A549 (cell line): ENCODE data around the gene UBE2S. TPM values are rescaled to one million over a fixed set of nuclear protein-coding genes. Genes with fewer than 3 reads are reported as not detected.

Source experiments
- ATAC-seq, 2 experiments: fragments of 200-7000 bp in 1 of 2; fragments of >200 bp in 1 of 2; cut with Nextera tagmentation in 1 of 2; cut with Tn5 transposase in 1 of 2; 3 replicates each; pipeline versions ENCODE4 v1.8.0 to v1.9.1; 2018 to 2020; ENCODE audit warnings: mild to moderate bottlenecking in 1 of 2, moderate library complexity in 1 of 2
- CTCF ChIA-PET: fragments of 300-600 bp; sonication (Branson Sonifier 250); formaldehyde crosslinking; extraction: SDS; loops from one replicate; lab custom pipeline; 2021; ENCODE audit warnings: antibody characterized with exemption, inconsistent platforms; lab: Yijun Ruan, JAX
- POLR2A ChIA-PET: fragments of 350-600 bp; formaldehyde crosslinking; extraction: SDS; loops from one replicate; lab custom pipeline; 2021; ENCODE audit warnings: antibody characterized with exemption, inconsistent platforms; lab: Yijun Ruan, JAX
- DNase-seq, 2 experiments: peaks; one replicate each; pipeline versions ENCODE4 v3.0.0 to v3.0.0-alpha.2; 2011 to 2016; ENCODE audit warnings: low read depth in 1 of 2, low spot score in 1 of 2
- FAIRE-seq: peaks from 2 replicates; lab custom pipeline; 2011; peaks lifted over from hg19 to GRCh38; lab: Jason Lieb, UNC
- H3K27ac ChIP-seq, 2 experiments: fragments of >200 bp; sonication (Bioruptor Twin); formaldehyde crosslinking; 3 replicates each; pipeline ENCODE4 v1.5.1; 2016 to 2017
- H3K4me1 ChIP-seq: fragments of >200 bp; sonication (Bioruptor Twin); formaldehyde crosslinking; 3 replicates; pipeline ENCODE4 v1.6.1; 2016
- H3K4me2 ChIP-seq: fragments of >200 bp; sonication (Bioruptor Twin); formaldehyde crosslinking; 3 replicates; pipeline ENCODE4 v1.6.1; 2016
- H3K4me3 ChIP-seq: fragments of >200 bp; sonication (Bioruptor Twin); formaldehyde crosslinking; 3 replicates; pipeline ENCODE4 v1.5.1; 2016
- H3K9me3 ChIP-seq: fragments of >200 bp; sonication (Bioruptor Twin); formaldehyde crosslinking; 3 replicates; pipeline ENCODE4 v1.6.1; 2016
- CBX8 ChIP-seq: fragments of 200-600 bp; sonication (generic); IDR thresholded peaks from 2 replicates; pipeline ENCODE4 v1.6.1; 2016
- EHF ChIP-seq: fragments of 250-450 bp; sonication (Bioruptor Pico); IDR thresholded peaks from 2 replicates; pipeline ENCODE4 v1.5.0; 2020; ENCODE audit warnings: mild to moderate bottlenecking
- ESRRA ChIP-seq: fragments of 150-350 bp; IDR thresholded peaks from 2 replicates; pipeline ENCODE4 v1.6.1; 2014; ENCODE audit warnings: mild to moderate bottlenecking, low read length, borderline replicate concordance
- FOSL2 ChIP-seq, 2 experiments: fragments of 450-650 bp in 1 of 2; fragments of >200 bp in 1 of 2; sonication (Bioruptor Twin) in 1 of 2; formaldehyde crosslinking; IDR thresholded peaks; 2 replicates each; pipeline versions ENCODE4 v1.5.0 to v1.6.1; 2016 to 2020; ENCODE audit warnings: mild to moderate bottlenecking in 1 of 2, moderate library complexity in 1 of 2
- GATA3 ChIP-seq: IDR thresholded peaks from 2 replicates; pipeline ENCODE4 v1.6.1; 2012; ENCODE audit warnings: borderline replicate concordance
- HEYL ChIP-seq: fragments of 250-450 bp; sonication (Bioruptor Pico); IDR thresholded peaks from 2 replicates; pipeline ENCODE4 v1.8.0; 2021; ENCODE audit warnings: mild to moderate bottlenecking, moderate library complexity
- HOXB5 ChIP-seq: fragments of 250-450 bp; sonication (Bioruptor Pico); IDR thresholded peaks from 2 replicates; pipeline ENCODE4 v1.5.0; 2020; ENCODE audit warnings: mild to moderate bottlenecking, moderate library complexity
- JUN ChIP-seq, 2 experiments: fragments of >200 bp; sonication (Bioruptor Twin); formaldehyde crosslinking; IDR thresholded peaks; 2 replicates in 1 of 2; 3 replicates in 1 of 2; pipeline ENCODE4 v1.6.1; 2016 to 2017
- KDM5A ChIP-seq: fragments of 200-600 bp; sonication (generic); IDR thresholded peaks from 2 replicates; pipeline ENCODE4 v1.6.1; 2016; ENCODE audit warnings: antibody characterized with exemption, mild to moderate bottlenecking
- MYC ChIP-seq: IDR thresholded peaks from 2 replicates; pipeline ENCODE4 v1.6.1; 2012; ENCODE audit warnings: mild to moderate bottlenecking, inconsistent platforms, low read length, improper control_type of control experiment, borderline replicate concordance
- NR3C1 ChIP-seq: fragments of >200 bp; sonication (Bioruptor Twin); formaldehyde crosslinking; IDR thresholded peaks from 3 replicates; pipeline ENCODE4 v1.6.1; 2017
- POLR2AphosphoS2 ChIP-seq: conservative IDR thresholded peaks from 2 replicates; pipeline ENCODE4 v1.6.1; 2012; ENCODE audit warnings: low read length, improper control_type of control experiment, inconsistent platforms
- RARB ChIP-seq: fragments of 250-450 bp; sonication (Bioruptor Pico); IDR thresholded peaks from 2 replicates; pipeline ENCODE4 v1.8.0; 2021; ENCODE audit warnings: mild to moderate bottlenecking, moderate library complexity
- RFX5 ChIP-seq: fragments of 450-650 bp; IDR thresholded peaks from 2 replicates; pipeline ENCODE4 v1.7.1; 2014; ENCODE audit warnings: antibody characterized with exemption, mild to moderate bottlenecking, moderate library complexity
- RNF2 ChIP-seq: fragments of 200-600 bp; sonication (generic); IDR thresholded peaks from 2 replicates; pipeline ENCODE4 v1.6.1; 2016; ENCODE audit warnings: low read depth, mild to moderate bottlenecking, antibody characterized with exemption, moderate library complexity, borderline replicate concordance
- SMC3 ChIP-seq: fragments of >200 bp; sonication (Bioruptor Twin); formaldehyde crosslinking; IDR thresholded peaks from 3 replicates; pipeline ENCODE4 v1.6.1; 2018; ENCODE audit warnings: inconsistent platforms
- ZC3H11A ChIP-seq: fragments of 450-650 bp; IDR thresholded peaks from 2 replicates; pipeline ENCODE4 v1.6.1; 2014; ENCODE audit warnings: antibody characterized with exemption, mild to moderate bottlenecking
- ZFP36 ChIP-seq: fragments of 450-650 bp; IDR thresholded peaks from 2 replicates; pipeline ENCODE4 v1.6.1; 2014; ENCODE audit warnings: borderline replicate concordance; ENCODE audit not compliant: partially characterized antibody
- WGBS: methylation state at CpG from one replicate; pipeline ENCODE4 v1.1.6; 2017; ENCODE audit errors: missing lambda C conversion rate; 5-methylcytosine and 5-hydroxymethylcytosine counted together
- polyA plus RNA-seq, 4 experiments: library from polyadenylated mRNA; depleted of rRNA in 3 of 4; stranded (reverse); fragments of >200 nt; fragmentation: RNase III in 1 of 4; extraction: RNeasy Plus Mini Kit Qiagen cat#74134 plus additional on column Dnase treatment in 1 of 4; gene quantifications; 2 replicates in 3 of 4; 3 replicates in 1 of 4; pipeline ENCODE4 v1.2.3, GENCODE V29; 2011 to 2017
- TF ChIP-seq, protein P1 (sequence below): fragments of >200 bp; sonication (Bioruptor Twin); formaldehyde crosslinking; IDR thresholded peaks from 2 replicates; pipeline ENCODE4 v1.6.1; 2016
- TF ChIP-seq, protein P2 (sequence below): IDR thresholded peaks from 2 replicates; pipeline ENCODE4 v1.6.1; 2012; ENCODE audit warnings: low read depth, borderline replicate concordance

The UBE2S gene
- polyA plus RNA-seq, 2 of the 4 experiments (the other 2 are of a cell fraction) = 139 to 295 TPM

DNA sequence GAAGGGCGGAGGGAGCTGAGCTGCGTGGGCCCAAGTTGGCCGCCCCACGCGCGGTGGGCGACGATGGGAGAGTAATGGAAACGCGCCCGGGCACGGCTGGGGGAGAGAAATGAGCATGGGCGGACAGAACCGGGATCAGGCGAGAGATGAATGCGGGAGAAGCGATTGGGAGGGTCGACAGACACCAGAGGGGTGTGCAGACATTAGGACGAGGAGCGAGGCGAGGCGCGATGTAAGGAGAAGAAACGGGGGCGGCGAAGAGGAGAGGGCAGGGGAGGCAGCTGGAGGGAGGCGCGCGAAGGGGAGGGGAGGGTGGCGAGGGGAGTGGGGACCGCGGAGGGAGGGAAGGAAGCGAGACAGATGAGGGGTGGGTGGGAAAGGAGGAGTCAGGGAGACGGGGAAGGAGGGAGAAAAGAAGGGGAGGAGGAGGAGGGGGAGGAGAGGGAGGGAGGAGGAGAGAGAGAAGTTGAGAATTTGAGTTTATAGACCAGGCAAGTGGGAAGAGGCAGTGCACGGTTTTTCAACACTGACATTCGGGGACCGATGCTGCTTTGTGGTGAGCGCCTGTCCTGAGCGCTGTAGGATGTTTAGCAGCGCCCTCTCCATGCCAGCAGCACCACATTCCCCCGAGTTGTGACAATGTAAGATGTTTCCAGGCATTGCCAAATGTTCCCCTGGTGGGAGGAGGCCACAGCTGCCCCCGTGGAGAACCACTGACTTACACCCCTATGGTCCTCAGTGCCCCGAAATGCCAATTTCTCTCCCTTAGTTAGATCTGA, 35.6 kb upstream of the UBE2S start, which contains the start of gene SHISA7:
TSS of gene SHISA7 (minus strand) at position 256 of the 779 bp plus-strand sequence. CDS start 437 bp downstream, outside the sequence.
- CTCF ChIA-PET = interaction anchor here (0.5 to 4.7 kb wide), 12 partner anchors 10 to 303 kb away, joined by 3 to 31 read pairs (median 4); partner anchors contain the start of gene KMT5C
- POLR2A ChIA-PET = interaction anchor here (1.0 kb wide), 1 partner anchor 181 kb away, joined by 4 read pairs; the partner anchor contains the start of gene ZNF784
- peak; percentile 15 to 43; a peak in 4 of 6 replicates for ATAC-seq
- H3K4me2 ChIP-seq = peak within 1 kb of the TSS; percentile 89
- no peak within 1 kb of the TSS for H3K27ac ChIP-seq
- peak within 1 kb of the TSS; percentile 35; the same call in 2 of the 3 replicates for H3K4me3 ChIP-seq
- TF ChIP-seq SMC3 (no peak), ZC3H11A (no peak), RNF2 (no peak), CBX8 (no peak), HEYL (no peak)
- H3K4me1 ChIP-seq = peaks cover 23% of the 10 kb centered on the region
- DNase-seq = peak in 1 of 2 experiments; percentile 72
- no peak for FAIRE-seq
- H3K9me3 ChIP-seq = no peaks in the 10 kb centered on the region
- 14% methylated on average over 36 of the region's 43 CpGs for WGBS

DNA sequence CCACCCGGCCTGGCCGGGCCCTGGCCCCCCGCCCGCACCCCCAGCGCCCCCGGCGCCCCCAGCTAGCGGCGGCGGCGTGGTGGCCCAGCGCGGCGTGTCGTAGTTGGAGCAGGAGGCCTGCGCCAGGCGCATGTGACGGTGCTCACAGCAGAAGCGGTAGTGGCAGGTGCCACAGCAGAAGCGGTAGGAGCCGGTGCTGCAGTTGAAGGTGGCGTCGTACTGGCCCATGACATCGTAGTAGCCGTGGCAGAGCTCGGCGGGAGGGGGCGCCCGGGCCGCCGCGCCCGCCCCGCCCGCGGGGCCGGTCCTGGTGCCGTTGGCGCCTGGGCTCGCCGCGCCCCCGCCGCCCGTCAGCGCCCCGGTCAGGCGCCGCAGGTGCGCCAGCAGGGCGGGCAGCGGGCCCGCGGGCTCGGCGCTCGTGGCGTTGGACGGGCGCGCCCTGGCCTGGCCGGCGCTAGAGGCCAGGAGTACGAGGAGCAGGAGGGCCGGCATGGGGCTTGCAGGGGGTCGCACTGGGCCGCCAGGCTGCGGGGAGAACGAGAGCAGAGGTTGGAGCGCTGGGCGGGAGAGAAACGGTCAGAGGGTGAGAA, 34.9 kb upstream of the UBE2S start:
- CTCF ChIA-PET = interaction anchor here (1.0 to 2.6 kb wide), 7 partner anchors 11 to 301 kb away, joined by 3 to 11 read pairs (median 4); partner anchors contain the start of gene KMT5C
- TF ChIP-seq GATA3 = no peak
- no peak for TF ChIP-seq HEYL
- no peak for TF ChIP-seq HOXB5 (CRISPR knock-in tag)
- no peak for TF ChIP-seq RARB (CRISPR knock-in tag)
- TF ChIP-seq, protein P1, sequence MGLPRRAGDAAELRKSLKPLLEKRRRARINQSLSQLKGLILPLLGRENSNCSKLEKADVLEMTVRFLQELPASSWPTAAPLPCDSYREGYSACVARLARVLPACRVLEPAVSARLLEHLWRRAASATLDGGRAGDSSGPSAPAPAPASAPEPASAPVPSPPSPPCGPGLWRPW = no peak
- no peak for TF ChIP-seq ESRRA
- TF ChIP-seq, protein P2, sequence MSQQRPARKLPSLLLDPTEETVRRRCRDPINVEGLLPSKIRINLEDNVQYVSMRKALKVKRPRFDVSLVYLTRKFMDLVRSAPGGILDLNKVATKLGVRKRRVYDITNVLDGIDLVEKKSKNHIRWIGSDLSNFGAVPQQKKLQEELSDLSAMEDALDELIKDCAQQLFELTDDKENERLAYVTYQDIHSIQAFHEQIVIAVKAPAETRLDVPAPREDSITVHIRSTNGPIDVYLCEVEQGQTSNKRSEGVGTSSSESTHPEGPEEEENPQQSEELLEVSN = no peak
- TF ChIP-seq, all 56 proteins: peak for 0
- no peak overlapping the region for H3K27ac ChIP-seq
- H3K4me1 ChIP-seq = peaks cover 20% of the 10 kb centered on the region
- peak overlapping the region; percentile 35; the same call in 2 of the 3 replicates for H3K4me3 ChIP-seq
- peak overlapping the region; percentile 89 for H3K4me2 ChIP-seq
- no peak for FAIRE-seq
- POLR2A ChIA-PET = interaction anchor here (0.6 to 1.2 kb wide), 3 partner anchors 34 to 35 kb away, joined by 3 to 6 read pairs (median 4); no protein-coding TSS in a partner anchor
- 2% methylated on average over 10 of the region's 72 CpGs for WGBS
- DNase-seq = no peak
- peak in 1 of 2 experiments; percentile 25; a peak in 1 of 6 replicates for ATAC-seq
- no peaks in the 10 kb centered on the region for H3K9me3 ChIP-seq

DNA sequence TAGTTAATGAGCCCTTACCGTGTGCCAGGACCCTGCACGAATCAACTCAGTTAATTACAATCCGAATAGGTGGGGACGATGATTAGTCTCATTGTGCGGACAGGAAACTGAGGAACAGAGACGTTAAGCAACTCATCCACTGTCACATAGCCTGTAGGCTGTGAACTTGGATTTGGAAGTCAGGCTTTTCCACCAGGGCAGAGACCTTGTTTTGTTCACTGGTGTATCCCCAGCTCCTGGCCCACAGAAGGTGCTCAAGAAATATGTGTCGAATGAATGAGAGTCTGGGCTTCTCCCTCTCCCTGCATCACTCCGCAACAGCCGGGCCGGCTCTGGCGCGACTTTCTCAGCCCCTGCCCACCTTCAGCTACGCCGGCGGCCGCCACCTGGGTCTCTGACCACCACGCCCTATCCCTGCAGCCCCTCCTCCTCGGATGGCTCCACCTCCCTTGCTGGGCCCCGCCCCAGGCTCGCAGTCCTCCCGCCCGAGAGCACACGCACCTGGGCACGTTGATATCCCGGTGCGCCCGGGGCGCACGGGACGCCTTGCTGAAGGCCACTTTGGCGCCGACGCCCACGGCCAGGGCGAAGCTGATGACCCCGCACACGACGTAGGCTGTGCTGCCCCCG, 34.2 kb upstream of the UBE2S start:
- Histone ChIP-seq H3K9me3 (no peaks in the 10 kb centered on the region), H3K4me2 (peak overlapping the region; percentile 89), H3K27ac (no peak overlapping the region), H3K4me3 (peak overlapping the region; percentile 35; the same call in 2 of the 3 replicates), H3K4me1 (peaks cover 21% of the 10 kb centered on the region)
- TF ChIP-seq POLR2AphosphoS2 (no peak), EHF (CRISPR knock-in tag) (no peak), KDM5A (no peak), NR3C1 (no peak), MYC (no peak), JUN (IDR thresholded peaks at IDR 0.05) (no peak), ZFP36 (no peak), RFX5 (no peak), FOSL2 (IDR thresholded peaks at IDR 0.05) (no peak), FOSL2 (CRISPR knock-in tag; IDR thresholded peaks at IDR 0.05) (no peak)
- TF ChIP-seq, protein P2 = no peak
- ATAC-seq (no peak), DNase-seq (no peak), FAIRE-seq (no peak)
- POLR2A ChIA-PET = interaction anchor here (0.6 to 1.2 kb wide), 3 partner anchors 34 to 35 kb away, joined by 3 to 6 read pairs (median 4); no protein-coding TSS in a partner anchor
- 23% methylated on average over 32 of the region's 39 CpGs for WGBS
- CTCF ChIA-PET = interaction anchor here (1.1 to 2.6 kb wide), 5 partner anchors 12 to 301 kb away, joined by 3 to 11 read pairs (median 4); no protein-coding TSS in a partner anchor
